ENCODE results near the gene UGT1A8.
"Not testable (repeated sequence)": the region's sequence is repeated elsewhere in the genome, so short reads cannot be mapped to it uniquely, and the experiment has no call there.

The UGT1A8 gene

DNA sequence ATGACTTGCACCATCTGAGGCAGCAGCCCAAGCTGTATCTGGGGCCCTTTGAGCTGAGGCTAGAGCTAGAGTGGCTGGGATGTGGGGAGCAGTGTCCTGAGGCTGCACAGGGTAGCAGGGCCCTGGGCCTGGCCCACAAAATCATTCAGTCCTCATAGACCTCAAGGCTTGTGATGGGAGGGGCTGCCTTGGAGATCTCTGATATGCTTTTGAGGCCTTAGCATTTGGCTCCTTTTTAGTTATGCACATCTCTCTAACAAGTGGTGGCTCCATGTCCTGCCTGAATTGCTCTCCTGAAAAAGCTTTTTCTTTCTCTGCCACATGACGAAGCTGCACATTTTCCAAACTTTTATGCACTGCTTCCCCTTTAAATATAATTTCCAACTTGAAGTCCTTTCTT is 11.8 kb upstream of the UGT1A8 start:
- no peak for DNase-seq
- TF ChIP-seq GATA1 (IDR thresholded peaks at IDR 0.05; ENCODE audit: low read depth, low read length) = no peak
- no peak for TF ChIP-seq POLR2A (IDR thresholded peaks at IDR 0.05; ENCODE audit: low read length)

DNA sequence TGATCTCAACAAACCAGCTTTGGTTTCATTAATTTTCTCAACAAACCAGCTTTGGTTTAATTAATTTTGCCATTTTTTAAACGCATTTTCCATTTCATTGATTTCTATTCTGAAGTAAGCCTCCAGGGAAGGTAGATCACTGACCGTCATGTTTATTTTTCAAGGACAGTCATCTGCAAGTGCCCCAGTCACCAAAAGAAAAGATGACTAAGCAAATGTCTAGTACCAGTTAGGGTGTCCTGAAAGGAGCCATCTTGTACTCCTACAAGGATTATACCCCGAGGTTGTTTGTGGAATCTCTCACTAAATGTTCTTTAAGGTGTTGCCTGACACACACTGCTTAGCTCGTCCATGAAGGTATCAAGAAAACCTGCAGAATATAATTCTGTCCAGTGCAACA is 6.1 kb upstream of the UGT1A8 start:
- DNase-seq = no peak
- TF ChIP-seq POLR2A (IDR thresholded peaks at IDR 0.05; ENCODE audit: low read length) (no peak), GATA1 (IDR thresholded peaks at IDR 0.05; ENCODE audit: low read depth, low read length) (no peak)

DNA sequence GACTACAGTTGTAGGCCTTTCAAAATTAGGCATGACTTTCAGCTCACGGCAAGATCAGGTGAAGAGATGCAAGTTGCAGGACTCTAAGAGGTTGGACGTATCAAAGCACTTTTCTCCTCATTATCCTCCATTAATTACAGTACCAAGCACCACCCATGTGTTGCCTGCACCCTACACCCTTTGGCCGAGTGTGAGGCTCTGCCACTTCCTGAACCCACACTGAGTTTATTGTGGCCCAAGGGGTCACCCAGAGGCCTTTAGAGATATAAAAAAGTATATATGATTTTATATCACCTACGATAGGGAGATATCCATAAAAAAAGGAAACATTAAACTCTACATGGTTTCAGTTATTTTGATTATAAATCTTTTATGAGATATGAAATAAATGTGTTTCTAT is 2.8 kb downstream of the UGT1A8 start:
- TF ChIP-seq POLR2A (IDR thresholded peaks at IDR 0.05; ENCODE audit: low read length) (no peak), GATA1 (IDR thresholded peaks at IDR 0.05; ENCODE audit: low read depth, low read length) (no peak)
- no peak for DNase-seq

DNA sequence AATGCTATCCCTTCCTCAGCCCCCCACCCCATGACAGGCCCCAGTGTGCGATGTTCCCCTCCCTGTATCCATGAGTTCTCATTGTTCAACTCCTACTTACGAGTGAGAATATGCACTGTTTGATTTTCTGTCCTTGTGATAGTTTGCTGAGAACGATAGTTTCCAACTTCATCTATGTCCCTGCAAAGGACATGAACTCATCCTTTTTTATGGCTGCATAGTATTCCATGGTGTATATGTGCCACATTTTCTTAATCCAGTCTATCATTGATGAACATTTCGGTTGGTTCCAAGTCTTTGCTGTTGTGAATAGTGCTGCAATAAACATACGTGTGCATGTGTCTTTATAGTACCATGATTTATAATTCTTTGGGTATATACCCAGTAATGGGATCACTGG is 4.4 kb downstream of the UGT1A8 start:
- DNase-seq = not testable (repeated sequence)

DNA sequence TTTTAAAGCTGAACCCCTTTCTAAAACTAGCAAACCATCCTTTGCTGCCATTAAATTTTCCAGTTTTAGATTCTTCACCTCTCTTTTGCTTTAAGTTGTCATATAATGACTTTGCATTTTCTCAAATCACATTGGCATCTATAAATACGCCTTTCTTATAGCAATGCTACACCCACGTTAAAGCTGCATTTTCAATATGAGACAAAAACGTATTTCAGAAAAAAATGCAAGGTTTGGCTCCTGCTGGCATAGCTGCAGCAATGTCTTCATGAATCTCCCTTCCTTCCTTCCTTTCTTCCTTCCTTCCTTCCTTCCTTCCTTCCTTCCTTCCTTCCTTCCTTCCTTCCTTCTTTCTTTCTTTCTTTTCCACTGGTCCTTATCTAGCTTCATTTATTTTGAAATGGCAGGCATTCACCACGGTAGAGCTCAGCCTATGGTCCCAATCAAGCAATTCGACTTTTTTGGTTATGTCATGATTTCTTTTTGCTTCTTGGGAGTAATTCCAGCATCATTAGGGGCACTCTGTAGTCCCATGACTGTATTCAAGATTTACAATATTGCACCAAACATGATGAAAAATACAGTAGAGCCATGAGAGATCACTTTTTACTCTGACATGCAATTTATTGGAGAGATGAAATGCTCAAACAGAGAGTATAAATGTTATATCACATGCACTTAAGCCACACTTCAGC is 10.0 kb downstream of the UGT1A8 start:
- TF ChIP-seq POLR2A (IDR thresholded peaks at IDR 0.05; ENCODE audit: low read length) = no peak
- no peak for TF ChIP-seq GATA1 (IDR thresholded peaks at IDR 0.05; ENCODE audit: low read depth, low read length)
- no peak for DNase-seq

DNA sequence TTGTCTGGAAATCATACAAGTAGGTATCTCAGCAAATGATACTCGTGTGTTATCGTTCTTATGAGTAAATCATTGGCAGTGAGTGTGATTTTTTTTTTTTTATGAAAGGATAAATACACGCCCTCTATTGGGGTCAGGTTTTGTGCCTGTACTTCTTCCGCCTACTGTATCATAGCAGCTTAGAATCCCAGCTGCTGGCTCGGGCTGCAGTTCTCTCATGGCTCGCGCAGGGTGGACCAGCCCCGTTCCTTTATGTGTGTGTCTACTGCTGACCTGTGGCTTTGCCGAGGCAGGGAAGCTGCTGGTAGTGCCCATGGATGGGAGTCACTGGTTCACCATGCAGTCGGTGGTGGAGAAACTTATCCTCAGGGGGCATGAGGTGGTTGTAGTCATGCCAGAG is 18.9 kb downstream of the UGT1A8 start, which contains the start of gene UGT1A10:
TSS of gene UGT1A10 (plus strand) at position 143 of the 400 bp plus-strand sequence. CDS start at position 218, 75 bp downstream.
- not testable (repeated sequence) for DNase-seq

DNA sequence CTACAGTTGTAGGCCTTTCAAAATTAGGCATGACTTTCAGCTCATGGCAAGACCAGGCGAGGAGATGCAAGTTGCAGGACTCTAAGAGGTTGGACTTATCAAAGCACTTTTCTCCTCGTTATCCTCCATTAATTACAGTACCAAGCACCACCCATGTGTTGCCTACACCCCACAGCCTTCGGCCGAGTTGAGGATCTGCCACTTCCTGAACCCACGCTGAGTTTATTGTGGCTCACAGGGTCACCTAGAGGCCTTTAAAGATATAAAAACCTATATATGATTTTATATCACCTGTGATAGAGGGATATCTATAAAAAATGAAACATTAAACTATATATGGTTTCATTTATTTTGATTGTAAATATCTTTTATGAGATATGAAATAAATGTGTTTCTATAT is 21.4 kb downstream of the UGT1A8 start:
- TF ChIP-seq POLR2A (IDR thresholded peaks at IDR 0.05; ENCODE audit: low read length) = no peak
- no peak for TF ChIP-seq GATA1 (IDR thresholded peaks at IDR 0.05; ENCODE audit: low read depth, low read length)
- DNase-seq = no peak

DNA sequence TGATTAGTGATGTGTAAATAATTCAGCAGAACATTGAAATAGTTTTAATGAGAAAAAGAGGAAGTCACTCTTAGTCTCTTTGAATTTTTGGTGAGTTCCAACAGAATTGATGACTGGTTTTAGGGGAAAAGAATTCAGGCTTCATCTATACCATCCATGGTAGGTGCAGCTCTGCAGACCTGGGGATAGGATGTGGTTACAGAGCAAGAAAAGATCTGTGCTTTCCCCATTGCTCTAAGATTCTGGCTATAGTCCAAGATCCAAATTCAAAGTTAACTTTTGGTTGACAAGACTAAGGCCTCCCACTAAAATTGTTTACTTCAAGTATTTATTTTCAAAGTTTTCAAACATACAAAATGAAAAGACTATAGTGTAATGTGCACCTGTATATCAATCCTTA is 22.4 kb downstream of the UGT1A8 start:
- no peak for TF ChIP-seq GATA1 (IDR thresholded peaks at IDR 0.05; ENCODE audit: low read depth, low read length)
- TF ChIP-seq POLR2A (IDR thresholded peaks at IDR 0.05; ENCODE audit: low read length) = no peak
- DNase-seq = no peak

DNA sequence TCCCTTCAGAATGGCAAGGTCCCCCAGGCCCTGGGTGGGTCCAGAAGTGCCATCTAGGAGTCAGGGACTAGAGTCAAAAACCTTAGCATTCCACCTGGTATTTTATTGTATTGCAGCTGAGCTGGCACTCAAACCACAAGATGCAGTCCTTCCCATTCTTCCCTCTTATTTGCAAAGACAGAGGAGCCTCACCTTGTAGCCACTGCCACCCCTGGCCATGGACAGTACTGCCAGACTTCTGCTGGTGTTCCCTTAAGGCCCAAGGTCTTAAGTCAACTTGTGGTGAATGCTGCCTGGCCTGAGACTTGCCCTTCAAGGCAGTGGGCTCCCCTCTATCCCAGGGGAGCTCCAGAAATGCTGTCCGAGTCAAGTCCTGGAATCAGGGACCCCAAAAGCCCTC is 25.7 kb downstream of the UGT1A8 start:
- DNase-seq = peak; percentile 13 to 19

DNA sequence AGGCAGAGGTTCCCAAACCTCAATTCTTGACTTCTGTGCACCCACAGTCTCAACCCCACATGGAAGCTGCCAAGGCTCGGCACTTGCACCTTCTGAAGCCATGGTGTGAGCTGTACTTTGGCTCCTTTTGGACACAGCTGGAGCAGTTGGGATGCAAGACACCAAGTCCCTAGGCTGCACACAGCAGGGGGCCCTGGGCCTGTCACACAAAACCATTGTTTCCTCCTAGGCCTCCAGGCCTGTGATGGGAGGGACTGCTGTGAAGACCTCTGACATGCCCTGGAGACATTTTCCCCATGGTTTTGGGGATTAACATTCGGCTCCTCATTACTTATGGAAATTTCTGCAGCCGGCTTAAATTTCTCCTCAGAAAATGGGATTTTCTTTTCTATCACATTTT is 28.6 kb downstream of the UGT1A8 start:
- DNase-seq = not testable (repeated sequence)

More for the DNA sequence above, 25.7 kb downstream of the UGT1A8 start:
- TF ChIP-seq GATA1 (IDR thresholded peaks at IDR 0.05; ENCODE audit: low read depth, low read length) (no peak), POLR2A (IDR thresholded peaks at IDR 0.05; ENCODE audit: low read length) (no peak)

DNA sequence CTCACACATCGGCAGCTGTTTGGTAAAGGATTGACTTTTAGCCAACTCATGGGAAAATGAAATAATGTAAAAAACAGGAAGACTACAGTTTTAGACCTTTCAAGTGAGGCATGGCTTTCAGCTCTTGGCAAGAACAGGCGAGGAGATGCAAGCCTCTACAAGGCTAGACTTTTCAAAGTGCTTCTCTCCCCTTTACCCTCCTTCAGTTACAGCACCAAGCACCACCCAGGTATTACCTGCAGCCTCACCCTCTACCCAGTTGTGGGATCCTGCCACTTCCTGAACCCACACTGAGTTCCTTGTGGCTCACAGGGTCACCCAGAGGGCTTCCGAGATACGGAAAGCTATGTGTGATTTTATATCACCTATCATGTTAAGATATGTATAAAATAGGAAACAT is 33.5 kb downstream of the UGT1A8 start:
- TF ChIP-seq GATA1 (IDR thresholded peaks at IDR 0.05; ENCODE audit: low read depth, low read length) = no peak
- no peak for TF ChIP-seq POLR2A (IDR thresholded peaks at IDR 0.05; ENCODE audit: low read length)
- no peak for DNase-seq

DNA sequence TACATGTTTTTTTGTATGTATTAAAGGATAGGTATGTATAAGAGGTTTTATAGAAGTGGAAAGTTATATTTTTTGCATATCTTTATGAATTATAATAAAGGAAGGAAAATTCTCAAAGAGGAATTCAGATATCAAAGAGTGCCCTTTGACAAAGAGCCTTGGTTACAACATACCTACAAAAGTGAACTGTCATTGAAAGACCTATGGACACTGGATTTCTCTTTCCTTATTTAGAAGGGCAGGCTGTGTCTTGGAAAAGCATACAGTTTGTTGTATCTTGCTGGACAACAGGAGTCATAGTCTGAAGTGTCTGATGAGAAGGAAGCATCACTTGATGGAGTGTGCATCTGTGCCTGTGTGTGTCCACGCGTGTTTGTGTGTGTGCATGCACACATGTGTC is 34.0 kb downstream of the UGT1A8 start:
- TF ChIP-seq POLR2A (IDR thresholded peaks at IDR 0.05; ENCODE audit: low read length) (no peak), GATA1 (IDR thresholded peaks at IDR 0.05; ENCODE audit: low read depth, low read length) (no peak)
- DNase-seq = no peak

DNA sequence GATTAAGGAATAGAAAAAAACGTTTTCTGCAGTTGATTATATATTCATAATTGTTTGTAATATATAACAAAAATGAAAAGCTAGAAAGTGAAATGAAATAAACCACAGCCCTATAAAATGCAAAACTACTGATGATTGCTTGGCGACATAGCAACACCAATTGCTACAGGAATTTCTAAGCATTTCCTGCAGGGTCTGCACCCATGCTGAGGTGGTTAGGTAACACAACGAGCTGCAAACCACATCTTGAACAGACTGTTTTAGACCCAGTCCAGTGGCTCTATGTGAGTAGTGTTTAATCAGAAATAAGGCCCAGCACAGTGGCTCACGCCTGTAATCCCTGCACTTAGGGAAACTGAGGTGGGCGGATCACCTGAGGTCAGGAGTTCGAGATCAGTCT is 37.1 kb downstream of the UGT1A8 start:
- no peak for DNase-seq

DNA sequence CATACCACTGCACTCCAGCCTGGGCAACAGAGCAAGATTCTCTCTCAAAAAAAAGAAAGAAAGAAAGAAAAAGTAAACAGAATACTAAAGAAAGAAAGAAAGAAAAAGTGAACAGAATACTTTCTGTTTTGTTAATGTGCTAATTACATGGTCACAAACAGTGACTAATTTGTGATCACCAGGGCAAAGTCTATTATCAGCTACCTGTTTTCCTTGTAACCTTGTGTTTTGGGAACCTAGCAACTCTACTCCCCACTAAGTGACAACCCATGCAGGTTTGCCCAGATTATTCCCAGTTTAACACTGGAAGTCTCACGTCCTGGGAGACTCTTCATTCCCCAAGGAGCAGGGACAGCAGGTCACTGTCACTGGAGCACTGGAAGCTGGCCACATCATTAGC is 37.6 kb downstream of the UGT1A8 start:
- no peak for DNase-seq
- no peak for TF ChIP-seq GATA1 (IDR thresholded peaks at IDR 0.05; ENCODE audit: low read depth, low read length)
- no peak for TF ChIP-seq POLR2A (IDR thresholded peaks at IDR 0.05; ENCODE audit: low read length)

More for the DNA sequence above, 37.1 kb downstream of the UGT1A8 start:
- no peak for TF ChIP-seq GATA1 (IDR thresholded peaks at IDR 0.05; ENCODE audit: low read depth, low read length)
- no peak for TF ChIP-seq POLR2A (IDR thresholded peaks at IDR 0.05; ENCODE audit: low read length)

DNA sequence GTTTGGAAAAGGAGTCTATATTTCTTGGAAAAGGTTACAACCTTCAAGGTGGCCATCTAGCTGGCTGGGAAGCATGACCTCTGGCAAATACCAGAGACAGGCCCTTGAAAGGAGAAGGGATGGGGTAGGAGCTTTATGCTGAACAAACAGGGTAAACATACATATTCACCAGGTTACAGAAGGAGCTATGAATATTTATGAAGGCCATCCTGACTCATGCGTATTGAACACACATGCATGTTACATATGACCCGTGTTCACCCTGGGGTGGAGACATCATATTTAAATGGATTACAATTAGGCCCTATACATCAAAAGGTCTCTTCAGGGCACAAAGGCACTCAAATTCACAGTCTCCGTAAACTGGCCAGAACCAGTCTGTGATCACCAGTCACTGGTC is 38.5 kb downstream of the UGT1A8 start:
- DNase-seq = not testable (repeated sequence)

DNA sequence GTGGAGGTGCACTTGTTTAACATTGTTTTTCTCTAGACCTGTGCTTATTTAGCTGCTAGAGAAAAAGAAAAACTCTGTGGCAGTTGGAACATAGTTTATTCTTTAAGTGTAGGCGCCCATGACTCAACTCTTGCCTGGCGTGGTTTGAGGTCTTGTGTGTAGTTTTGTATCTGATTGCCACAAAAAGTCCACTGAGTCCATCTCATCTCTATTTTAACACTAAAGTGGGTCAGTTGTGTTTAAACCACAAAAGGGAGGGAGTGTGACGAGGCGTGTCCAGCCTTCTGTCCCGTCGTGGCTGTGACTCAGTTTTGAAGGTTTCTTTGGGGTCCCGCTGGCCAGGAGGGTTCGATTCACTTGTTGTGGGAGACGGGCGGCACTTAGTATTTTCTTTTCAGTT is 39.0 kb downstream of the UGT1A8 start:
- TF ChIP-seq POLR2A (IDR thresholded peaks at IDR 0.05; ENCODE audit: low read length) = no peak
- no peak for TF ChIP-seq GATA1 (IDR thresholded peaks at IDR 0.05; ENCODE audit: low read depth, low read length)
- no peak for DNase-seq

Data from erythroblast (primary cell).